Testis (tissue), 3 donors: Measurements from ENCODE around the gene ZPR1. TPM values are rescaled to one million over a fixed set of nuclear protein-coding genes. Genes with fewer than 3 reads are reported as not detected.

Experiments
- DNase-seq: peaks from one replicate; pipeline ENCODE4 v3.0.0-alpha.2; 2019
- H3K27ac ChIP-seq, 2 donors: fragments of 200-600 bp; sonication (generic); one replicate each; pipeline ENCODE4 v1.5.1; 2019
- H3K27me3 ChIP-seq: fragments of 200-600 bp; sonication (generic); one replicate; pipeline ENCODE4 v1.5.1; 2019
- H3K36me3 ChIP-seq: fragments of 200-600 bp; sonication (generic); one replicate; pipeline ENCODE4 v1.5.1; 2017; ENCODE audit warnings: low read depth; ENCODE audit errors: missing control alignments
- H3K4me1 ChIP-seq: fragments of 200-600 bp; sonication (generic); one replicate; pipeline ENCODE4 v1.5.1; 2019
- H3K4me3 ChIP-seq, 2 donors: fragments of 200-600 bp; sonication (generic); one replicate each; pipeline ENCODE4 v1.5.1; 2017 to 2019
- H3K9me3 ChIP-seq: fragments of 200-600 bp; sonication (generic); one replicate; pipeline ENCODE4 v1.5.1; 2017
- CTCF ChIP-seq, 3 experiments: fragments of 450-650 bp in 2 of 3; fragments of 200-600 bp in 1 of 3; sonication (generic) in 1 of 3; IDR thresholded peaks; one replicate each; pipeline ENCODE4 v1.5.1; 2016 to 2019; ENCODE audit warnings: antibody characterized with exemption in 3 of 3, mild to moderate bottlenecking in 2 of 3, moderate library complexity in 1 of 3
- POLR2A ChIP-seq: fragments of 450-650 bp; IDR thresholded peaks from one replicate; pipeline ENCODE4 v1.6.1; 2017; ENCODE audit warnings: antibody characterized with exemption, mild to moderate bottlenecking, moderate library complexity
- WGBS, 2 donors: methylation state at CpG; one replicate each; pipeline ENCODE4 v1.1.5; 2018; 5-methylcytosine and 5-hydroxymethylcytosine counted together
- intact Hi-C: fragments of 100-400 bp; cut with DNase I; formaldehyde crosslinking; loops from one replicate; pipeline ENCODE4 v1.15.1; 2023; ENCODE audit warnings: low total_unique reads
- polyA plus RNA-seq: library from polyadenylated mRNA; stranded (reverse); fragments of 350-450 nt; fragmentation: Illumina TruSeq; extraction: RNeasy Lipid Tissue Mini Kit (QIAGEN cat#74804); gene quantifications from one replicate; pipeline ENCODE4 v1.2.3, GENCODE V29; 2014; ENCODE audit warnings: low read depth, low replicate concordance; ENCODE audit not compliant: insufficient read depth
- total RNA-seq, 2 donors: library from RNA; depleted of rRNA; stranded (reverse); fragments of >200 nt; gene quantifications; one replicate each; pipeline ENCODE4 v1.2.3, GENCODE V29; 2016

Gene ZPR1
- total and polyA plus RNA-seq, 3 donors from 2014 or later = 44.4 to 138 (median 68.0) TPM

GRCh38 chr11:116798368-116798767 is 10.5 kb upstream of the ZPR1 start:
- no peak for TF ChIP-seq CTCF (IDR thresholded peaks at IDR 0.05)
- TF ChIP-seq POLR2A = no peak
- Histone ChIP-seq H3K4me3 (no peak overlapping the region), H3K27me3 (no peaks in the 10 kb centered on the region), H3K36me3 (no peaks in the 10 kb centered on the region), H3K9me3 (no peaks in the 10 kb centered on the region), H3K4me1 (no peaks in the 10 kb centered on the region), H3K27ac (no peak overlapping the region)
- intact Hi-C loops = no loop called here
- WGBS, 2 donors = 83 to 91% methylated on average over 5 of the region's 5 CpGs
- DNase-seq = no peak

- Histone ChIP-seq H3K4me1 (no peaks in the 10 kb centered on the region), H3K4me3 (no peak overlapping the region), H3K9me3 (no peaks in the 10 kb centered on the region), H3K36me3 (no peaks in the 10 kb centered on the region), H3K27ac (no peak overlapping the region), H3K27me3 (no peaks in the 10 kb centered on the region)
- WGBS, 2 donors = 68 to 79% methylated on average over 5 of the region's 5 CpGs
- TF ChIP-seq POLR2A = no peak
- TF ChIP-seq CTCF (IDR thresholded peaks at IDR 0.05) = no peak
- DNase-seq = no peak
- intact Hi-C loops = no loop called here
Observed at GRCh38 chr11:116797816-116798215, 10.0 kb upstream of the ZPR1 start.

GRCh38 chr11:116796548-116796947 is 8.7 kb upstream of the ZPR1 start:
- Histone ChIP-seq H3K36me3 (no peaks in the 10 kb centered on the region), H3K4me1 (peaks cover 1% of the 10 kb centered on the region), H3K27me3 (no peaks in the 10 kb centered on the region), H3K9me3 (no peaks in the 10 kb centered on the region), H3K27ac (no peak overlapping the region), H3K4me3 (no peak overlapping the region)
- DNase-seq = no peak
- 85 to 88% methylated on average over 1 of the region's 1 CpG for WGBS, 2 donors
- TF ChIP-seq CTCF (IDR thresholded peaks at IDR 0.05) (no peak), POLR2A (no peak)
- intact Hi-C loops = no loop called here

GRCh38 chr11:116794851-116795250 is 7.0 kb upstream of the ZPR1 start:
- 70 to 84% methylated on average over 2 of the region's 2 CpGs for WGBS, 2 donors
- intact Hi-C loops = loop anchor here (5.0 kb wide), 1 partner anchor 312 kb away; no protein-coding TSS in a partner anchor

More at GRCh38 chr11:116794851-116795250, 7.0 kb upstream of the ZPR1 start:
- H3K36me3 ChIP-seq = no peaks in the 10 kb centered on the region
- peaks cover 7% of the 10 kb centered on the region for H3K4me1 ChIP-seq
- H3K9me3 ChIP-seq = no peaks in the 10 kb centered on the region
- no peak overlapping the region for H3K27ac ChIP-seq
- no peak for DNase-seq
- TF ChIP-seq POLR2A = no peak
- TF ChIP-seq CTCF (IDR thresholded peaks at IDR 0.05) = no peak
- no peaks in the 10 kb centered on the region for H3K27me3 ChIP-seq
- no peak overlapping the region for H3K4me3 ChIP-seq
